ENCODE data around the gene H2BW2. TPM values are rescaled to one million over a fixed set of nuclear protein-coding genes. Genes with fewer than 3 reads are reported as not detected.

Gene H2BW2
- total RNA-seq, 1 experiment from 2014 or later: not detected

Other genes starting within 250 kb of the H2BW2 start
- gene RAB9B, start 207.7 kb upstream of the H2BW2 start, total RNA-seq (2014; rRNA removed; shearing (Covaris generic)): not detected in 2 replicates
- not detected in 2 replicates for gene TMSB15B, start 77.3 kb upstream of the H2BW2 start, total RNA-seq (2014; rRNA removed; shearing (Covaris generic))
- not detected in 2 replicates for gene H2BW1, start 26.2 kb upstream of the H2BW2 start, total RNA-seq (2014; rRNA removed; shearing (Covaris generic))
- gene TMSB15C, start 36.3 kb downstream of the H2BW2 start, total RNA-seq (2014; rRNA removed; shearing (Covaris generic)): not detected in 2 replicates
- gene ZCCHC18, start 72.6 kb downstream of the H2BW2 start, total RNA-seq (2014; rRNA removed; shearing (Covaris generic)): not detected in 2 replicates
- gene SLC25A53, start 117.1 kb downstream of the H2BW2 start, total RNA-seq (2014; rRNA removed; shearing (Covaris generic)): 6.5 and 7.4 TPM in 2 replicates
- gene FAM199X, start 126.5 kb downstream of the H2BW2 start, total RNA-seq (2014; rRNA removed; shearing (Covaris generic)): 18.4 and 19.1 TPM in 2 replicates
- gene ESX1, start 215.0 kb downstream of the H2BW2 start, total RNA-seq (2014; rRNA removed; shearing (Covaris generic)): not detected in 2 replicates